IMR-90 (cell line): ENCODE results near the gene GPC5. TPM values are rescaled to one million over a fixed set of nuclear protein-coding genes. Genes with fewer than 3 reads are reported as not detected.

Source experiments
- ATAC-seq: fragments of 200-7000 bp; cut with Tn5 transposase; 2 replicates; pipeline ENCODE4 v1.9.1; 2020; ENCODE audit warnings: low read depth, mild to moderate bottlenecking, moderate library complexity
- BruUV-seq: library from RNA; stranded (reverse); fragments of 400-500 nt; replicated peaks from 2 replicates; lab custom pipeline; 2021; lab: Mats Ljungman, UMichigan
- CTCF ChIA-PET: fragments of 300-600 bp; formaldehyde crosslinking; extraction: SDS; loops from one replicate; lab custom pipeline; 2021; ENCODE audit warnings: antibody characterized with exemption; lab: Yijun Ruan, JAX
- POLR2A ChIA-PET: fragments of 300-600 bp; sonication (Branson Sonifier 250); formaldehyde crosslinking; loops from one replicate; lab custom pipeline; 2022; ENCODE audit warnings: antibody characterized with exemption; ENCODE audit not compliant: unreplicated experiment; lab: Charles Lee
- DNase-seq: peaks from one replicate; pipeline ENCODE4 v3.0.0; 2013
- H2AFZ ChIP-seq: replicated peaks from 2 replicates; pipeline ENCODE3; 2013; ENCODE audit warnings: low read length, mild to moderate bottlenecking; ENCODE audit not compliant: poor library complexity
- H2AK5ac ChIP-seq: 2 replicates; pipeline ENCODE4 v1.6.1; 2013; ENCODE audit warnings: low read depth, low read length, inconsistent platforms
- H2AK9ac ChIP-seq: replicated peaks from 2 replicates; pipeline ENCODE3; 2013; ENCODE audit warnings: mild to moderate bottlenecking, low read depth, low read length, moderate library complexity; ENCODE audit not compliant: poor library complexity
- H2BK120ac ChIP-seq: 2 replicates; pipeline ENCODE4 v1.6.1; 2013; ENCODE audit warnings: low read depth, low read length, inconsistent platforms
- H2BK15ac ChIP-seq: 3 replicates; pipeline ENCODE4 v1.6.1; 2013; ENCODE audit warnings: low read depth, low read length, inconsistent platforms
- H2BK20ac ChIP-seq: 2 replicates; pipeline ENCODE4 v1.6.1; 2013; ENCODE audit warnings: low read depth, mild to moderate bottlenecking, inconsistent platforms, low read length, moderate library complexity
- H2BK5ac ChIP-seq: 2 replicates; pipeline ENCODE4 v1.6.1; 2013; ENCODE audit warnings: mild to moderate bottlenecking, low read depth, low read length, inconsistent platforms; ENCODE audit not compliant: poor library complexity, severe bottlenecking
- H3K14ac ChIP-seq: replicated peaks from 2 replicates; pipeline ENCODE4 v1.6.1; 2013; ENCODE audit warnings: low read depth, low read length, inconsistent platforms
- H3K18ac ChIP-seq: 2 replicates; pipeline ENCODE4 v1.6.1; 2013; ENCODE audit warnings: low read depth, low read length, control low read depth
- H3K23ac ChIP-seq: 2 replicates; pipeline ENCODE4 v1.6.1; 2013; ENCODE audit warnings: low read depth, low read length, inconsistent platforms
- H3K27ac ChIP-seq: 2 replicates; pipeline ENCODE4 v1.5.1; 2013; ENCODE audit warnings: mild to moderate bottlenecking, control low read depth, low read length; ENCODE audit not compliant: insufficient read depth
- H3K27me3 ChIP-seq: 2 replicates; pipeline ENCODE4 v1.6.1; 2013; ENCODE audit warnings: low read length; ENCODE audit not compliant: control insufficient read depth, insufficient read depth
- H3K36me3 ChIP-seq: 2 replicates; pipeline ENCODE4 v1.6.1; 2013; ENCODE audit warnings: low read length, mixed read lengths; ENCODE audit not compliant: control insufficient read depth, insufficient read depth
- H3K4ac ChIP-seq: 2 replicates; pipeline ENCODE4 v1.6.1; 2013; ENCODE audit warnings: low read depth, low read length, inconsistent platforms
- H3K4me1 ChIP-seq: 2 replicates; pipeline ENCODE4 v1.6.1; 2013; ENCODE audit warnings: low read length, mixed read lengths; ENCODE audit not compliant: control insufficient read depth, insufficient read depth
- H3K4me2 ChIP-seq: 2 replicates; pipeline ENCODE4 v1.6.1; 2013; ENCODE audit warnings: low read depth, mild to moderate bottlenecking, control low read depth, low read length, moderate library complexity
- H3K4me3 ChIP-seq: 2 replicates; pipeline ENCODE4 v1.5.1; 2013; ENCODE audit warnings: low read depth, mild to moderate bottlenecking, control low read depth, low read length, moderate library complexity; ENCODE audit not compliant: insufficient read depth
- H3K56ac ChIP-seq: 2 replicates; pipeline ENCODE4 v1.6.1; 2013; ENCODE audit warnings: low read length, inconsistent platforms; ENCODE audit not compliant: insufficient read depth; ENCODE audit errors: extremely low read depth
- H3K79me1 ChIP-seq, 2 experiments: 2 replicates each; pipeline ENCODE4 v1.6.1; 2013; ENCODE audit warnings: low read length in 2 of 2, inconsistent platforms in 1 of 2, low read depth in 1 of 2
- H3K9ac ChIP-seq: 2 replicates; pipeline ENCODE4 v1.6.1; 2013; ENCODE audit warnings: low read depth, low read length, control low read depth
- H3K9me1 ChIP-seq: 2 replicates; pipeline ENCODE4 v1.6.1; 2013; ENCODE audit warnings: low read length, inconsistent platforms; ENCODE audit not compliant: insufficient read depth
- H3K9me3 ChIP-seq: 2 replicates; pipeline ENCODE4 v1.6.1; 2013; ENCODE audit warnings: low read length; ENCODE audit not compliant: control insufficient read depth, insufficient read depth
- H4K20me1 ChIP-seq: 2 replicates; pipeline ENCODE4 v1.6.1; 2013; ENCODE audit warnings: low read length, inconsistent platforms; ENCODE audit not compliant: insufficient read depth
- H4K5ac ChIP-seq: 2 replicates; pipeline ENCODE4 v1.6.1; 2013; ENCODE audit warnings: mild to moderate bottlenecking, low read depth, low read length, control low read depth
- H4K8ac ChIP-seq, 2 experiments: 2 replicates each; pipeline ENCODE4 v1.6.1; 2013; ENCODE audit warnings: low read depth in 2 of 2, low read length in 2 of 2, control low read depth in 1 of 2, inconsistent platforms in 1 of 2
- H4K91ac ChIP-seq: 2 replicates; pipeline ENCODE4 v1.6.1; 2013; ENCODE audit warnings: low read depth, low read length, inconsistent platforms; ENCODE audit not compliant: insufficient read depth
- CEBPB ChIP-seq: IDR thresholded peaks from 2 replicates; pipeline ENCODE4 v1.6.1; 2012; ENCODE audit warnings: low read depth, low read length, improper control_type of control experiment
- MXI1 ChIP-seq: IDR thresholded peaks from 2 replicates; pipeline ENCODE4 v1.6.1; 2012; ENCODE audit warnings: low read depth, mild to moderate bottlenecking, low read length, moderate library complexity, borderline replicate concordance
- WGBS, 2 experiments: methylation state at CpG; one replicate each; pipeline versions ENCODE4 v1.1.5 to v1.1.7; 2013; ENCODE audit warnings: missing lambda C conversion rate in 2 of 2; ENCODE audit not compliant: insufficient read length in 1 of 2; ENCODE audit errors: extremely low coverage in 2 of 2; 5-methylcytosine and 5-hydroxymethylcytosine counted together
- dilution Hi-C: fragments of 300-500 bp; cut with HindIII; formaldehyde crosslinking; loops from one replicate; pipeline ENCODE4 v1.14.3; 2018; ENCODE audit warnings: low sequenced_read_pairs; ENCODE audit not compliant: unreplicated experiment
- in situ Hi-C: fragments of 300-500 bp; cut with MboI; formaldehyde crosslinking; loops from 3 replicates; pipeline ENCODE4 v1.14.3; 2019; ENCODE audit warnings: low sequenced_read_pairs, inconsistent platforms, mixed read lengths
- intact Hi-C: fragments of 100-400 bp; cut with micrococcal nuclease; formaldehyde crosslinking; loops from 2 replicates; pipeline ENCODE4 v1.10.0; 2022
- polyA plus RNA-seq, 3 experiments: library from polyadenylated mRNA; depleted of rRNA; stranded (reverse); fragments of >200 nt; gene quantifications; 2 replicates each; pipeline ENCODE4 v1.2.3, GENCODE V29; 2012; ENCODE audit warnings: low replicate concordance in 1 of 3
- total RNA-seq: library from RNA; depleted of rRNA; stranded (reverse); fragments of >200 nt; gene quantifications from 2 replicates; pipeline ENCODE4 v1.2.3, GENCODE V29; 2012

GPC5 gene
- total and polyA plus RNA-seq, 2 of the 4 experiments (the other 2 are of a cell fraction) = 0.94 to 1.8 TPM

- H2AK5ac ChIP-seq = no peak overlapping the region
- no peak overlapping the region for H3K56ac ChIP-seq
- in situ Hi-C loops (no loop called here), intact Hi-C loops (no loop called here), dilution Hi-C loops (no loop called here)
- H4K8ac ChIP-seq = no peak overlapping the region
- H3K4ac ChIP-seq = no peak overlapping the region
- no peak overlapping the region for H4K91ac ChIP-seq
- ATAC-seq = no peak
- no peak overlapping the region for H2AFZ ChIP-seq
- no peak overlapping the region for H3K27ac ChIP-seq
- ChIA-PET CTCF (no interaction called here), POLR2A (no interaction called here)
- no peak overlapping the region for H3K23ac ChIP-seq
- H3K9me3 ChIP-seq = no peaks in the 10 kb centered on the region
- TF ChIP-seq CEBPB = no peak
- no peak for TF ChIP-seq MXI1
- no peak overlapping the region for H2AK9ac ChIP-seq
- H2BK120ac ChIP-seq = no peak overlapping the region
- 89% methylated on average over 1 of the region's 7 CpGs; no CpG with 5 or more reads in 1 of the 2 experiments for WGBS, 2 experiments
- no peak overlapping the region for H3K4me2 ChIP-seq
- no peaks in the 10 kb centered on the region for H3K79me1 ChIP-seq
- no peaks in the 10 kb centered on the region for H3K4me1 ChIP-seq
- H3K9me1 ChIP-seq = no peaks in the 10 kb centered on the region
- no peaks in the 10 kb centered on the region for H3K27me3 ChIP-seq
- no peak overlapping the region for H2BK5ac ChIP-seq
- no peaks in the 10 kb centered on the region for H4K20me1 ChIP-seq
- DNase-seq = no peak
- no peak overlapping the region for H3K9ac ChIP-seq
- no peak overlapping the region for H2BK15ac ChIP-seq
- no peak overlapping the region for H2BK20ac ChIP-seq
- no TSS peak for BruUV-seq
- H3K36me3 ChIP-seq = no peaks in the 10 kb centered on the region
- H4K5ac ChIP-seq = no peak overlapping the region
- no peak overlapping the region for H3K18ac ChIP-seq
- H3K14ac ChIP-seq = no peak overlapping the region
- H3K4me3 ChIP-seq = no peak overlapping the region
Observed at GRCh38 chr13:92781965-92782690, 1383.7 kb downstream of the GPC5 start.
